Liver (tissue), 3 donors: Measurements from ENCODE around the gene MTRF1L.

Experiments
- CTCF ChIP-seq: fragments of 150-350 bp; IDR thresholded peaks from 2 replicates; pipeline ENCODE4 v1.5.1; 2017; ENCODE audit warnings: improper control_type of control experiment, low read depth, low read length; ENCODE audit not compliant: missing input control
- EGR1 ChIP-seq, 2 donors: IDR thresholded peaks; 2 replicates each; pipeline ENCODE4 v1.6.1; 2016 to 2018; ENCODE audit warnings: antibody characterized with exemption in 2 of 2, low read depth in 2 of 2
- GABPA ChIP-seq, 2 donors: IDR thresholded peaks in 1 of 2; conservative IDR thresholded peaks in 1 of 2; 2 replicates each; pipeline ENCODE4 v1.6.1; 2016; ENCODE audit warnings: antibody characterized with exemption in 2 of 2, mild to moderate bottlenecking in 1 of 2, moderate library complexity in 1 of 2
- HNF4A ChIP-seq, 2 donors: conservative IDR thresholded peaks; 2 replicates each; pipeline ENCODE4 v1.6.1; 2016; ENCODE audit warnings: antibody characterized with exemption in 2 of 2, mild to moderate bottlenecking in 2 of 2
- HNF4G ChIP-seq: IDR thresholded peaks from 2 replicates; pipeline ENCODE4 v1.6.1; 2016; ENCODE audit warnings: antibody characterized with exemption
- JUND ChIP-seq, 2 donors: IDR thresholded peaks; 2 replicates each; pipeline ENCODE4 v1.6.1; 2016; ENCODE audit warnings: antibody characterized with exemption in 2 of 2
- RAD21 ChIP-seq, 2 donors: IDR thresholded peaks; 2 replicates each; pipeline ENCODE4 v1.6.1; 2016; ENCODE audit warnings: antibody characterized with exemption in 2 of 2, mild to moderate bottlenecking in 2 of 2
- REST ChIP-seq: IDR thresholded peaks from 2 replicates; pipeline ENCODE4 v1.6.1; 2016; ENCODE audit warnings: antibody characterized with exemption, mild to moderate bottlenecking
- RXRA ChIP-seq, 2 donors: IDR thresholded peaks; 2 replicates each; pipeline ENCODE4 v1.6.1; 2017 to 2018; ENCODE audit warnings: antibody characterized with exemption in 2 of 2, mild to moderate bottlenecking in 1 of 2
- SP1 ChIP-seq: IDR thresholded peaks from 2 replicates; pipeline ENCODE4 v1.6.1; 2018; ENCODE audit warnings: antibody characterized with exemption, mild to moderate bottlenecking
- TAF1 ChIP-seq: conservative IDR thresholded peaks from 2 replicates; pipeline ENCODE4 v1.6.1; 2016; ENCODE audit warnings: antibody characterized with exemption, mild to moderate bottlenecking
- ZBTB33 ChIP-seq: IDR thresholded peaks from 2 replicates; pipeline ENCODE4 v1.6.1; 2016; ENCODE audit warnings: antibody characterized with exemption
- donor health status: healthy.
- donor health status: healthy.

GRCh38 chr6:152952866-152953509 lies 49.5 kb downstream of the MTRF1L start:
- peak; percentile 45 for TF ChIP-seq CTCF
- TF ChIP-seq SP1: no peak
- no peak for TF ChIP-seq HNF4A (conservative IDR thresholded peaks at IDR 0.05)
- TF ChIP-seq ZBTB33: no peak
- TF ChIP-seq GABPA (IDR thresholded peaks at IDR 0.05 in 1 of 2, conservative IDR thresholded peaks at IDR 0.05 in 1 of 2): no peak
- TF ChIP-seq TAF1: no peak
- no peak for TF ChIP-seq EGR1 (IDR thresholded peaks at IDR 0.05; ENCODE audit: low read depth in 2 of 2)
- no peak for TF ChIP-seq RXRA (IDR thresholded peaks at IDR 0.05)
- peak; percentile 70 to 78 for TF ChIP-seq RAD21 (IDR thresholded peaks at IDR 0.05)
- no peak for TF ChIP-seq REST
- no peak for TF ChIP-seq HNF4G
- TF ChIP-seq JUND (IDR thresholded peaks at IDR 0.05): no peak
